K562 (cell line): ENCODE results near the gene GYS1. TPM values are rescaled to one million over a fixed set of nuclear protein-coding genes. Genes with fewer than 3 reads are reported as not detected.

Experiments used
- E2F3 ChIP-seq: fragments of 250-450 bp; sonication (Bioruptor Pico); IDR thresholded peaks from 2 replicates; pipeline ENCODE4 v1.4.0; 2020; ENCODE audit warnings: mild to moderate bottlenecking
- FOXA1 ChIP-seq: fragments of 450-650 bp; IDR thresholded peaks from 2 replicates; pipeline ENCODE4 v1.6.1; 2016; ENCODE audit warnings: mild to moderate bottlenecking, borderline replicate concordance
- HOMEZ ChIP-seq: fragments of 250-450 bp; sonication (Bioruptor Pico); IDR thresholded peaks from 2 replicates; pipeline ENCODE4 v1.4.0; 2020; ENCODE audit warnings: mild to moderate bottlenecking, moderate library complexity
- ILK ChIP-seq: fragments of 450-650 bp; IDR thresholded peaks from 2 replicates; pipeline ENCODE4 v1.6.1; 2016; ENCODE audit warnings: missing genetic modification characterization, low read depth, mild to moderate bottlenecking, missing compliant biosample characterization, moderate library complexity, borderline replicate concordance
- JUN ChIP-seq, 2 experiments: sonication (generic) in 1 of 2; formaldehyde crosslinking in 1 of 2; IDR thresholded peaks; 2 replicates each; pipeline versions ENCODE4 v1.6.1 to v1.8.0; 2012 to 2022; ENCODE audit warnings: borderline replicate concordance in 2 of 2, mild to moderate bottlenecking in 2 of 2, improper control_type of control experiment in 1 of 2, low read depth in 1 of 2, low read length in 1 of 2, missing genetic modification reagents in 1 of 2
- MYNN ChIP-seq, 2 experiments: sonication (generic); formaldehyde crosslinking in 1 of 2; IDR thresholded peaks; 2 replicates each; pipeline versions ENCODE4 v1.5.0 to v1.6.1; 2016 to 2020; ENCODE audit warnings: antibody characterized with exemption in 1 of 2, missing genetic modification reagents in 1 of 2
- NCOA1 ChIP-seq: fragments of 450-650 bp; IDR thresholded peaks from 2 replicates; pipeline ENCODE4 v1.6.1; 2016; ENCODE audit warnings: low read depth
- NCOA4 ChIP-seq: fragments of 450-650 bp; IDR thresholded peaks from 2 replicates; pipeline ENCODE4 v1.6.1; 2018; ENCODE audit warnings: mild to moderate bottlenecking; ENCODE audit not compliant: partially characterized antibody
- NR2C1 ChIP-seq, 2 experiments: fragments of 450-650 bp; IDR thresholded peaks; 2 replicates each; pipeline ENCODE4 v1.6.1; 2017; ENCODE audit warnings: mild to moderate bottlenecking in 2 of 2, antibody characterized with exemption in 1 of 2, inconsistent platforms in 1 of 2, missing compliant biosample characterization in 1 of 2, missing genetic modification characterization in 1 of 2
- PHB ChIP-seq: fragments of 250-450 bp; sonication (Bioruptor Pico); IDR thresholded peaks from 2 replicates; pipeline ENCODE4 v1.5.0; 2021
- PHF21A ChIP-seq: fragments of 450-650 bp; IDR thresholded peaks from 2 replicates; pipeline ENCODE4 v1.6.1; 2017; ENCODE audit warnings: low read depth, borderline replicate concordance
- SP1 ChIP-seq: sonication (generic); formaldehyde crosslinking; IDR thresholded peaks from 2 replicates; pipeline ENCODE4 v1.8.1; 2022; ENCODE audit warnings: mild to moderate bottlenecking, missing genetic modification reagents
- SRSF1 ChIP-seq: fragments of 200-400 bp; formaldehyde crosslinking; IDR thresholded peaks from 2 replicates; pipeline ENCODE4 v1.6.1; 2017; ENCODE audit warnings: mild to moderate bottlenecking, low read depth, low read length, moderate library complexity
- TARDBP ChIP-seq: fragments of 450-650 bp; IDR thresholded peaks from 2 replicates; pipeline ENCODE4 v1.6.1; 2016
- YBX1 ChIP-seq: fragments of 450-650 bp; IDR thresholded peaks from 2 replicates; pipeline ENCODE4 v1.7.1; 2016; ENCODE audit warnings: mild to moderate bottlenecking
- ZFP1 ChIP-seq: fragments of 450-650 bp; formaldehyde crosslinking; IDR thresholded peaks from 2 replicates; pipeline ENCODE4 v1.4.0; 2020; ENCODE audit warnings: mild to moderate bottlenecking, mixed read lengths
- polyA plus RNA-seq, 8 experiments: library from polyadenylated mRNA; depleted of rRNA in 4 of 8; stranded (reverse) in 5 of 8; unstranded in 3 of 8; fragments of >200 nt; fragmentation: Nextera tagmentation in 2 of 8; fragmentation: Illumina TruSeq in 1 of 8; extraction: Ambion mirVana in 2 of 8; extraction: Trizol in 1 of 8; gene quantifications; 2 replicates each; pipeline versions ENCODE4 v1.2.1 to v1.2.3, GENCODE V29; 2011 to 2014; ENCODE audit warnings: inconsistent platforms in 1 of 8, missing spikeins in 1 of 8
- total RNA-seq, 7 experiments: library from RNA; depleted of rRNA in 6 of 7; stranded (reverse); fragments of >200 nt in 6 of 7; fragmentation: Illumina TruSeq in 2 of 7; extraction: Trizol in 2 of 7; gene quantifications; 2 replicates each; pipeline versions ENCODE4 v1.2.1 to v1.2.3, GENCODE V29; 2011 to 2021; ENCODE audit warnings: low replicate concordance in 1 of 7

The GYS1 gene
- total and polyA plus RNA-seq, 9 of the 15 experiments (the other 6 are each of a cell fraction or from before 2014, with no cell fraction given) = 1.9 to 31.1 (median 15.2) TPM

- peak; percentile 88 for TF ChIP-seq E2F3 (CRISPR knock-in tag)
- no peak for TF ChIP-seq NR2C1 (IDR thresholded peaks at IDR 0.05)
- peak; percentile 57 for TF ChIP-seq NR2C1 (tag; IDR thresholded peaks at IDR 0.05)
- TF ChIP-seq TARDBP = no peak
- TF ChIP-seq PHF21A = peak; percentile 10; the same call in 1 of the 2 replicates
- TF ChIP-seq PHB = peak; percentile 84; the same call in 1 of the 2 replicates
- peak; percentile 79 for TF ChIP-seq MYNN (IDR thresholded peaks at IDR 0.05)
- TF ChIP-seq MYNN (CRISPR knock-in tag; IDR thresholded peaks at IDR 0.05) = no peak
- peak; percentile 58 for TF ChIP-seq NCOA1
- no peak for TF ChIP-seq FOXA1
- no peak for TF ChIP-seq YBX1
- TF ChIP-seq SRSF1 = no peak
- peak; percentile 26; the same call in 1 of the 2 replicates for TF ChIP-seq HOMEZ (CRISPR knock-in tag)
- TF ChIP-seq JUN (IDR thresholded peaks at IDR 0.05; ENCODE audit: borderline replicate concordance, low read depth, low read length) = peak; percentile 98
- TF ChIP-seq JUN (CRISPR knock-in tag; IDR thresholded peaks at IDR 0.05; ENCODE audit: borderline replicate concordance) = peak; percentile 98
- TF ChIP-seq ILK (tag) = no peak
- TF ChIP-seq ZFP1 (CRISPR knock-in tag) = no peak
- TF ChIP-seq NCOA4 = peak; percentile 21
- peak; percentile 66 for TF ChIP-seq SP1 (CRISPR knock-in tag)
These were observed 29.5 kb downstream of the GYS1 start (continued) for GRCh38 chr19:48963371-48964204.
